Astrocyte (in vitro differentiated cells and primary cell): Measurements from ENCODE around the gene FHIT.

Experiments
- CTCF ChIP-seq: IDR thresholded peaks from 2 replicates; pipeline ENCODE4 v1.5.1; 2011; ENCODE audit warnings: low read depth, mild to moderate bottlenecking, inconsistent platforms, low read length, moderate library complexity; ENCODE audit not compliant: insufficient read depth
- EZH2 ChIP-seq: IDR thresholded peaks from 2 replicates; pipeline ENCODE4 v1.6.1; 2012; ENCODE audit warnings: mild to moderate bottlenecking, low read length, inconsistent platforms; ENCODE audit not compliant: insufficient read depth

- TF ChIP-seq EZH2 (no peak), CTCF (no peak)
Measured at GRCh38 chr3:59850417-59850816, 1400.8 kb downstream of the FHIT start.
